GM12892 (cell line): ENCODE measurements around the gene RXFP2.

Source experiments
- POLR2A ChIP-seq: IDR thresholded peaks from 2 replicates; pipeline ENCODE4 v1.6.1; 2011; ENCODE audit warnings: low read depth, low read length, control low read depth
- POLR2AphosphoS5 ChIP-seq: IDR thresholded peaks from 2 replicates; pipeline ENCODE4 v1.6.1; 2011; ENCODE audit warnings: low read depth, low read length, control low read depth
- TAF1 ChIP-seq: IDR thresholded peaks from 2 replicates; pipeline ENCODE4 v1.6.1; 2011; ENCODE audit warnings: low read depth, mild to moderate bottlenecking, control low read depth, low read length, borderline replicate concordance

- TF ChIP-seq POLR2AphosphoS5 (no peak), POLR2A (no peak), TAF1 (no peak)
These were observed 34.2 kb downstream of the RXFP2 start for GRCh38 chr13:31773538-31773937.
